GM12878 (cell line): Measurements from ENCODE around the gene TAMALIN. TPM values are rescaled to one million over a fixed set of nuclear protein-coding genes. Genes with fewer than 3 reads are reported as not detected.

Experiments used
- FOXK2 ChIP-seq: fragments of 450-650 bp; IDR thresholded peaks from 2 replicates; pipeline ENCODE4 v1.6.1; 2017; ENCODE audit warnings: mild to moderate bottlenecking, moderate library complexity
- JUND ChIP-seq: IDR thresholded peaks from 2 replicates; pipeline ENCODE4 v1.6.1; 2012; ENCODE audit warnings: low read depth, mild to moderate bottlenecking, low read length, improper control_type of control experiment, moderate library complexity
- PAX5 ChIP-seq: IDR thresholded peaks from 2 replicates; pipeline ENCODE4 v1.6.1; 2011; ENCODE audit warnings: low read depth, low read length, borderline replicate concordance
- SIX5 ChIP-seq: IDR thresholded peaks from 2 replicates; pipeline ENCODE4 v1.6.1; 2011; ENCODE audit warnings: mild to moderate bottlenecking, low read depth, low read length, moderate library complexity; ENCODE audit not compliant: severe bottlenecking
- SPI1 ChIP-seq: IDR thresholded peaks from 2 replicates; pipeline ENCODE4 v1.6.1; 2011; ENCODE audit warnings: low read depth, mild to moderate bottlenecking, low read length, moderate library complexity, borderline replicate concordance; ENCODE audit not compliant: insufficient read depth
- ZNF217 ChIP-seq: fragments of 450-650 bp; IDR thresholded peaks from 2 replicates; pipeline ENCODE4 v1.6.1; 2017; ENCODE audit warnings: antibody characterized with exemption, mild to moderate bottlenecking
- ZNF622 ChIP-seq: fragments of 450-650 bp; IDR thresholded peaks from 2 replicates; pipeline ENCODE4 v1.6.1; 2017; ENCODE audit warnings: mild to moderate bottlenecking, inconsistent platforms
- polyA plus RNA-seq, 11 experiments: library from polyadenylated mRNA; depleted of rRNA in 4 of 11; unstranded in 6 of 11; stranded (reverse) in 5 of 11; fragments of >200 nt; fragmentation: Nextera tagmentation in 4 of 11; fragmentation: Illumina TruSeq in 1 of 11; extraction: Ambion mirVana in 4 of 11; extraction: Trizol in 1 of 11; gene quantifications; 1 replicate in 1 of 11; 2 replicates in 10 of 11; pipeline versions ENCODE4 v1.2.1 to v1.2.3, GENCODE V29; 2011 to 2016; ENCODE audit warnings: inconsistent platforms in 2 of 11, missing spikeins in 2 of 11, low read depth in 1 of 11
- total RNA-seq, 4 experiments: library from RNA; depleted of rRNA in 3 of 4; stranded (reverse); fragments of >200 nt in 3 of 4; fragmentation: Illumina TruSeq in 1 of 4; extraction: Trizol in 1 of 4; gene quantifications; 2 replicates each; pipeline versions ENCODE4 v1.2.1 to v1.2.3, GENCODE V29; 2013 to 2021
- TF ChIP-seq, protein P1 (sequence below): fragments of 450-650 bp; IDR thresholded peaks from 2 replicates; pipeline ENCODE4 v1.6.1; 2017; ENCODE audit warnings: mild to moderate bottlenecking, moderate library complexity
- TF ChIP-seq, protein P2 (sequence below): IDR thresholded peaks from 2 replicates; pipeline ENCODE4 v1.6.1; 2012; ENCODE audit warnings: low read length, inconsistent platforms

The TAMALIN gene
- total and polyA plus RNA-seq, 10 of the 15 experiments (the other 5 are each of a cell fraction or from before 2014, with no cell fraction given) = 0.09 to 0.58 (median 0.19) TPM; not detected in 4

DNA sequence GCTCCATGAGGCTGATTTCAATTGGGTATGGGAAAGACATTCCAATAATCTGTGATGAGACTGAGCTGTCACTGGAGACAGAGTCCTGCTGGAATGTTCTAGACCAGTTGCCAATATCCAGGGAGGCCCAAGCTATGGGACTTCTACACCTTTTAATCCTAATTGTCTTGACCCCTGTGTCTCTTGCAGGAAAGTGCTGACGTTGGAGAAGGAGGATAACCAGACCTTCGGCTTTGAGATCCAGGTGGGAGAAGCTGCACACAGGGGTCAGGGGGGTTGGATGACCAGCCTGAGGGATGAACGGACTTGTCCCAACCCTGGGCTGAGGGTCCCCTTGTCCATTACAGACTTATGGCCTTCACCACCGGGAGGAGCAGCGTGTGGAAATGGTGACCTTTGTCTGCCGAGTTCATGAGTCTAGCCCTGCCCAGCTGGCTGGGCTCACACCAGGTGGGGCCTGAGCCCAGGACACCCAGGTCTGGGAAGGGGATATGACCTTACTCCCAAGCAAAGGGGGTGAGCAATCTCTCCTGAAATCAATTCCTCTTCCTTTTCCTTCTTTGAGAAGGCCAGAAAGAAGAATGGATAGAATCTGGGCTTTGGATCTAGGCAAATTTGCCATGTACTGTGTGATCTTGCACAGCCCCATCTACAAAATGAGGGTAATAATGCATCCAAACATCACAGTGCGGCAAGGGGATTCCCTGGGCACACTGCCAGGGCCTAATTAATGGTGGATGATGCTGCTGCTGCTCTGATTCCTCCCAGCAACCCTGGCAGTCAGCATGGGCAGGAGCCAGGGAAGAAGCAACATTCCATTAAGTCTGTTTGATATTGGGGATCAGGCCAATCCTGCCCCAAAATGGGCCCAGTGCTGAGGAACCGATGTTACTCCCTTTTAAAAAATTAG lies 4.2 kb downstream of the TAMALIN start (continued):
- TF ChIP-seq, protein P1, sequence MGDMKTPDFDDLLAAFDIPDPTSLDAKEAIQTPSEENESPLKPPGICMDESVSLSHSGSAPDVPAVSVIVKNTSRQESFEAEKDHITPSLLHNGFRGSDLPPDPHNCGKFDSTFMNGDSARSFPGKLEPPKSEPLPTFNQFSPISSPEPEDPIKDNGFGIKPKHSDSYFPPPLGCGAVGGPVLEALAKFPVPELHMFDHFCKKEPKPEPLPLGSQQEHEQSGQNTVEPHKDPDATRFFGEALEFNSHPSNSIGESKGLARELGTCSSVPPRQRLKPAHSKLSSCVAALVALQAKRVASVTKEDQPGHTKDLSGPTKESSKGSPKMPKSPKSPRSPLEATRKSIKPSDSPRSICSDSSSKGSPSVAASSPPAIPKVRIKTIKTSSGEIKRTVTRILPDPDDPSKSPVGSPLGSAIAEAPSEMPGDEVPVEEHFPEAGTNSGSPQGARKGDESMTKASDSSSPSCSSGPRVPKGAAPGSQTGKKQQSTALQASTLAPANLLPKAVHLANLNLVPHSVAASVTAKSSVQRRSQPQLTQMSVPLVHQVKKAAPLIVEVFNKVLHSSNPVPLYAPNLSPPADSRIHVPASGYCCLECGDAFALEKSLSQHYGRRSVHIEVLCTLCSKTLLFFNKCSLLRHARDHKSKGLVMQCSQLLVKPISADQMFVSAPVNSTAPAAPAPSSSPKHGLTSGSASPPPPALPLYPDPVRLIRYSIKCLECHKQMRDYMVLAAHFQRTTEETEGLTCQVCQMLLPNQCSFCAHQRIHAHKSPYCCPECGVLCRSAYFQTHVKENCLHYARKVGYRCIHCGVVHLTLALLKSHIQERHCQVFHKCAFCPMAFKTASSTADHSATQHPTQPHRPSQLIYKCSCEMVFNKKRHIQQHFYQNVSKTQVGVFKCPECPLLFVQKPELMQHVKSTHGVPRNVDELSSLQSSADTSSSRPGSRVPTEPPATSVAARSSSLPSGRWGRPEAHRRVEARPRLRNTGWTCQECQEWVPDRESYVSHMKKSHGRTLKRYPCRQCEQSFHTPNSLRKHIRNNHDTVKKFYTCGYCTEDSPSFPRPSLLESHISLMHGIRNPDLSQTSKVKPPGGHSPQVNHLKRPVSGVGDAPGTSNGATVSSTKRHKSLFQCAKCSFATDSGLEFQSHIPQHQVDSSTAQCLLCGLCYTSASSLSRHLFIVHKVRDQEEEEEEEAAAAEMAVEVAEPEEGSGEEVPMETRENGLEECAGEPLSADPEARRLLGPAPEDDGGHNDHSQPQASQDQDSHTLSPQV = no peak
- no peak for TF ChIP-seq ZNF217
- TF ChIP-seq JUND = no peak
- TF ChIP-seq, protein P2, sequence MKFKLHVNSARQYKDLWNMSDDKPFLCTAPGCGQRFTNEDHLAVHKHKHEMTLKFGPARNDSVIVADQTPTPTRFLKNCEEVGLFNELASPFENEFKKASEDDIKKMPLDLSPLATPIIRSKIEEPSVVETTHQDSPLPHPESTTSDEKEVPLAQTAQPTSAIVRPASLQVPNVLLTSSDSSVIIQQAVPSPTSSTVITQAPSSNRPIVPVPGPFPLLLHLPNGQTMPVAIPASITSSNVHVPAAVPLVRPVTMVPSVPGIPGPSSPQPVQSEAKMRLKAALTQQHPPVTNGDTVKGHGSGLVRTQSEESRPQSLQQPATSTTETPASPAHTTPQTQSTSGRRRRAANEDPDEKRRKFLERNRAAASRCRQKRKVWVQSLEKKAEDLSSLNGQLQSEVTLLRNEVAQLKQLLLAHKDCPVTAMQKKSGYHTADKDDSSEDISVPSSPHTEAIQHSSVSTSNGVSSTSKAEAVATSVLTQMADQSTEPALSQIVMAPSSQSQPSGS = no peak
- no peak for TF ChIP-seq FOXK2
- no peak for TF ChIP-seq SIX5
- TF ChIP-seq PAX5 = no peak
- TF ChIP-seq ZNF622 = no peak
- no peak for TF ChIP-seq SPI1
